Ovary (tissue), 3 donors: ENCODE data around the gene IGFBP2.

Experiments
- POLR2A ChIP-seq: fragments of 450-650 bp; IDR thresholded peaks from one replicate; pipeline ENCODE4 v1.6.1; 2017; ENCODE audit warnings: antibody characterized with exemption, mild to moderate bottlenecking, moderate library complexity
- TF ChIP-seq, protein P1 (sequence below), 3 donors: fragments of 450-650 bp in 2 of 3; fragments of 200-600 bp in 1 of 3; IDR thresholded peaks; one replicate each; pipeline versions ENCODE4 v1.5.1 to v1.8.0; 2016 to 2022; ENCODE audit warnings: antibody characterized with exemption in 3 of 3, mild to moderate bottlenecking in 1 of 3
- donor health status: DM: no; HTN: no; CAD: no.

DNA sequence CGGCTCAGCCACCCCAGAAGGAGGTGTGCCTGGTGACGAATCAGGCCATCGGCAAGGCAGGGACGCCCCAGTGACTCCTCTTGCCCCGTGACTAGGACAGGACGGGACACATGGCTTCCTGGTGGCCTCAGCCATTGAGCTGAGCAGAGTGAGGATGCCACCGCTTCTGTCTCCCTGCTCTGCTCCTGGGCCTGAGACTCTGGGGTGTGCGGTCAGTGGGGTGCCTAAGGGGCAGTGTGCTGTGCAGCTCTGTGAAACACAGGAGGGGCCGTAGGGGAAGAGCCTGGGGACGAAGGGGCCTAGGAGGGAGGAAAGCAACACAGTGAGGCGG, 37.8 kb downstream of the IGFBP2 start:
- TF ChIP-seq POLR2A: no peak
- TF ChIP-seq, protein P1, sequence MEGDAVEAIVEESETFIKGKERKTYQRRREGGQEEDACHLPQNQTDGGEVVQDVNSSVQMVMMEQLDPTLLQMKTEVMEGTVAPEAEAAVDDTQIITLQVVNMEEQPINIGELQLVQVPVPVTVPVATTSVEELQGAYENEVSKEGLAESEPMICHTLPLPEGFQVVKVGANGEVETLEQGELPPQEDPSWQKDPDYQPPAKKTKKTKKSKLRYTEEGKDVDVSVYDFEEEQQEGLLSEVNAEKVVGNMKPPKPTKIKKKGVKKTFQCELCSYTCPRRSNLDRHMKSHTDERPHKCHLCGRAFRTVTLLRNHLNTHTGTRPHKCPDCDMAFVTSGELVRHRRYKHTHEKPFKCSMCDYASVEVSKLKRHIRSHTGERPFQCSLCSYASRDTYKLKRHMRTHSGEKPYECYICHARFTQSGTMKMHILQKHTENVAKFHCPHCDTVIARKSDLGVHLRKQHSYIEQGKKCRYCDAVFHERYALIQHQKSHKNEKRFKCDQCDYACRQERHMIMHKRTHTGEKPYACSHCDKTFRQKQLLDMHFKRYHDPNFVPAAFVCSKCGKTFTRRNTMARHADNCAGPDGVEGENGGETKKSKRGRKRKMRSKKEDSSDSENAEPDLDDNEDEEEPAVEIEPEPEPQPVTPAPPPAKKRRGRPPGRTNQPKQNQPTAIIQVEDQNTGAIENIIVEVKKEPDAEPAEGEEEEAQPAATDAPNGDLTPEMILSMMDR (IDR thresholded peaks at IDR 0.05): no peak
